GM19025 (cell line): ENCODE data around the gene IDNK.
"Not testable (repeated sequence)": the region's sequence is repeated elsewhere in the genome, so short reads cannot be mapped to it uniquely, and the experiment has no call there.

Experiments used
- ATAC-seq: cut with Tn5 transposase; IDR thresholded peaks from one replicate; pipeline ENCODE4 v1.9.1; 2021; ENCODE audit warnings: mild to moderate bottlenecking, low read depth, moderate library complexity; ENCODE audit not compliant: unreplicated experiment

Gene IDNK

GRCh38 chr9:83622939-83623678 is at the start of gene IDNK:
TSS of gene IDNK (plus strand) at chr9:83623143. CDS start at chr9:83623172, 29 bp downstream.
- peak; percentile 83 for ATAC-seq

GRCh38 chr9:83574482-83574881 is 48.5 kb upstream of the IDNK start:
- ATAC-seq = no peak

GRCh38 chr9:83582029-83582428 is 40.9 kb upstream of the IDNK start:
- no peak for ATAC-seq

GRCh38 chr9:83583151-83584014 is 39.6 kb upstream of the IDNK start:
- ATAC-seq = no peak

GRCh38 chr9:83584995-83585394 is 37.9 kb upstream of the IDNK start:
- ATAC-seq = no peak

- no peak for ATAC-seq
Measured at GRCh38 chr9:83588256-83588655, 34.7 kb upstream of the IDNK start.

- no peak for ATAC-seq
Measured at GRCh38 chr9:83596899-83597504, 25.9 kb upstream of the IDNK start.

GRCh38 chr9:83598487-83598886 is 24.5 kb upstream of the IDNK start:
- ATAC-seq = no peak

- no peak for ATAC-seq
Measured at GRCh38 chr9:83599071-83599470, 23.9 kb upstream of the IDNK start.

- no peak for ATAC-seq
Measured at GRCh38 chr9:83601463-83601862, 21.5 kb upstream of the IDNK start.

GRCh38 chr9:83607620-83608019 is 15.3 kb upstream of the IDNK start:
- not testable (repeated sequence) for ATAC-seq

GRCh38 chr9:83613298-83613697 is 9.6 kb upstream of the IDNK start:
- not testable (repeated sequence) for ATAC-seq

- ATAC-seq = no peak
Measured at GRCh38 chr9:83617299-83617698, 5.6 kb upstream of the IDNK start.

GRCh38 chr9:83620841-83621636 is 1.9 kb upstream of the IDNK start:
- no peak for ATAC-seq

GRCh38 chr9:83622433-83622938 is 457 bp upstream of the IDNK start:
- peak; percentile 37 for ATAC-seq

- ATAC-seq = peak; percentile 4
Measured at GRCh38 chr9:83623679-83624076, 735 bp downstream of the IDNK start.

- ATAC-seq = no peak
Measured at GRCh38 chr9:83625178-83625577, 2.2 kb downstream of the IDNK start.

- ATAC-seq = no peak
Measured at GRCh38 chr9:83628540-83628939, 5.6 kb downstream of the IDNK start.

- no peak for ATAC-seq
Measured at GRCh38 chr9:83629433-83630104, 6.6 kb downstream of the IDNK start.
